ENCODE results near the gene SLC6A1.

Gene SLC6A1

DNA sequence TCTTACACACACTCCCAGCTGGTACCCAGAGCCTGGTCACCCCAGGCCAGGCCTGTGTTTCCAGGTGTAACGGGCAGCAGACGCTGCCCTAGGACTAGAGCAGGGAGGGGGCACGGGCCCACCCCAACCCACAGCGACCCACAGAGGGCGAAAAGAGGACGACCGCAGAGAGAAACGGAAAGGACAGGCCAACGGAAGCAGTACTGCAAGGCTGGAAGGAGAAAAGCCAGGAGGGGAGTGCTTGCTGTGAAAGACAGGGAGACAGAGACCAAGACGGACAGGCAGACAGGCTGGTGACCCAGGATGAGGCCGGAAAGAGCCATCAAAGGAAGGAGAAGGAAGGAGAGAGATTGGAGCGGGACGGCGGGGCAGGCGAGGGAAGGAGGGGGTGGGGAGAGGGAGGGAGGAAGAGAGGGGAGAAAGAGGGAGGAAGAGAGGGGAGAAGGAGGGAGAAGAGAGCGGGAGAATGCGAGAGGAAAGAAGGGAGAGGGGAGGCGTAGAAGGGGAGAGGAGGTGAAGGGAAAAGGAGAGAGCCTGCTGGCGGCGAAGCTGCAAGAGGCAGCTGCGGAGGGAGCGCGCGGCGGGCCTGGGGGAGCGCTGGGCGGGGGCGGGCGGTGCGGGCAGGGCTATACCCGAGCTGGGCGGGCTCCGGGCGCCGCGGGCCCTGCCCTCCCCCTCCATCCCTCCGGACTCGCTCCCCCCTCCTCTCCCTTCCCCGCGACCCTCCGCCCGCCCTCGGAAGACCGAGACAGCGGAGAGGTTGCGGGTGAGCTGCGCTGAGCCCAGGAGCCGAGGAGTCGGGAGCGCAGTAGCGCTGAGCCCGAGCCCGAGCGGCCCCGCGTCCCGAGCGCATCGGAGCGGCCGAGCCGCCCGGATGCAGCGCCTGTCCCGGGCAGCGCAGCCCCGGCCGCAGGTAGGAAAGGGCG lies at the start of gene SLC6A1:
Gene SLC6A1 (plus strand): TSS at position 732 of the 926 bp plus-strand sequence. CDS start 24,464 bp downstream, outside the sequence.
- Histone ChIP-seq H3K27ac (no peak within 1 kb of the TSS), H3K4me3 (ENCODE audit: low read depth, low read length) (peak within 1 kb of the TSS; percentile 53), H3K9me3 (ENCODE audit: severe bottlenecking) (no peaks in the 10 kb centered on the region), H3K27me3 (ENCODE audit: insufficient read depth, low read depth, severe bottlenecking) (peaks cover 28% of the 10 kb centered on the region), H3K36me3 (no peaks in the 10 kb centered on the region)
- peak; percentile 78 for DNase-seq
- TF ChIP-seq, protein P1, sequence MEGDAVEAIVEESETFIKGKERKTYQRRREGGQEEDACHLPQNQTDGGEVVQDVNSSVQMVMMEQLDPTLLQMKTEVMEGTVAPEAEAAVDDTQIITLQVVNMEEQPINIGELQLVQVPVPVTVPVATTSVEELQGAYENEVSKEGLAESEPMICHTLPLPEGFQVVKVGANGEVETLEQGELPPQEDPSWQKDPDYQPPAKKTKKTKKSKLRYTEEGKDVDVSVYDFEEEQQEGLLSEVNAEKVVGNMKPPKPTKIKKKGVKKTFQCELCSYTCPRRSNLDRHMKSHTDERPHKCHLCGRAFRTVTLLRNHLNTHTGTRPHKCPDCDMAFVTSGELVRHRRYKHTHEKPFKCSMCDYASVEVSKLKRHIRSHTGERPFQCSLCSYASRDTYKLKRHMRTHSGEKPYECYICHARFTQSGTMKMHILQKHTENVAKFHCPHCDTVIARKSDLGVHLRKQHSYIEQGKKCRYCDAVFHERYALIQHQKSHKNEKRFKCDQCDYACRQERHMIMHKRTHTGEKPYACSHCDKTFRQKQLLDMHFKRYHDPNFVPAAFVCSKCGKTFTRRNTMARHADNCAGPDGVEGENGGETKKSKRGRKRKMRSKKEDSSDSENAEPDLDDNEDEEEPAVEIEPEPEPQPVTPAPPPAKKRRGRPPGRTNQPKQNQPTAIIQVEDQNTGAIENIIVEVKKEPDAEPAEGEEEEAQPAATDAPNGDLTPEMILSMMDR (IDR thresholded peaks at IDR 0.05; ENCODE audit: low read depth, low read length), result peak; percentile 70

DNA sequence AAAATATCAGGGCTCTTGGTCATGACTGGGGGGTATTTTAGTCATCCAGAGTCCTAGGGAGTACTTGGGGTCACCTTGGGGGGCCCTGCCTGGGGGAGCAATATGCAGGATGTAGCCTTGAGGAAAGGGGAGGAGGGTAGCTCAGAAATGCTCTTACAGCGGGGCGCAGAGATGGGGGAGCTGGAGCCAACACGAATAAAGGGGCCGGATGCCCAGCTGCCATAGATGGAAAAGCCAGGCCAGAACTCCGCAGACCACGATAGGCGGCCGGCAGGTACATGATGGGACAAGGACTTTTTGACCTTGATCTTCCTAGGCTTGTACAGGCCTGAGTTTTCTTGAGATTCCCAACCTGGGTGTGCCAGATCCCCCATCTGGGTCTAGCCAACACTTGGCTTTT lies 47.7 kb upstream of the SLC6A1 start:
- H3K27me3 ChIP-seq (ENCODE audit: insufficient read depth, low read depth, severe bottlenecking), result no peaks in the 10 kb centered on the region
- TF ChIP-seq, protein P1 (IDR thresholded peaks at IDR 0.05; ENCODE audit: low read depth, low read length), result no peak
- DNase-seq, result no peak
- H3K4me3 ChIP-seq (ENCODE audit: low read depth, low read length), result no peak overlapping the region
- H3K27ac ChIP-seq, result no peak overlapping the region
- no peaks in the 10 kb centered on the region for H3K36me3 ChIP-seq
- peaks cover 7% of the 10 kb centered on the region for H3K9me3 ChIP-seq (ENCODE audit: severe bottlenecking)

DNA sequence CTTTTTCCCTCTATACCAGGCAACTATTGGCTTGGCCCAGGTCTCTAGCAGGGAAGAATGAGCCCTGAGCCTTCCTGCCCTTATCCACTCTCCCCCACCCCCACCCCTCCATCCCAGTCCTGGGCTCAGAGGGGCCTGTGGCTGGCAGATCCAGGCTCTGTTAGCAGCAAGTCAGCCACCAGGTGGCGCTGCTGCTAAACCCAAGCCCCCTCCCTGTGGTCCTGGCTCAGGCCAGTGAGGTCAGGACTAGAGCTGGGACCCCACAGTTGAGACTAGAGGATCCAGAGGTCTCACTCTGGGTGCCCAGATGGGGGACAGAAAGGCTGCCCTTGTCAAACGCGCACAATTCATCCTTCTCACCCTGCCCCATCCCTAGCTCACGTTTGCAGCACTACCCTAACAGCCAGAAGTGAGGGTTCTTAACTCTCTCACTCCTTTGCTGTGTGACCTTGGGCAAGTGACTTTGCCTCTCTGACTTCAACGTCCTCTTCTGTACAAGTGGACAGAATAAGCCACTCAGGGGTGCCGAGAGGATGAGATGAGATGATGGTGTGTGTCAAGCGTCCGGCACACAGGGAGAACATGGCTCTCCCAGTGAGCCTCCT lies 46.8 kb upstream of the SLC6A1 start:
- Histone ChIP-seq H3K27ac (no peak overlapping the region), H3K27me3 (ENCODE audit: insufficient read depth, low read depth, severe bottlenecking) (no peaks in the 10 kb centered on the region), H3K36me3 (no peaks in the 10 kb centered on the region), H3K4me3 (ENCODE audit: low read depth, low read length) (no peak overlapping the region), H3K9me3 (ENCODE audit: severe bottlenecking) (peaks cover 7% of the 10 kb centered on the region)
- TF ChIP-seq, protein P1 (IDR thresholded peaks at IDR 0.05; ENCODE audit: low read depth, low read length), result peak; percentile 90
- DNase-seq, result peak; percentile 77

DNA sequence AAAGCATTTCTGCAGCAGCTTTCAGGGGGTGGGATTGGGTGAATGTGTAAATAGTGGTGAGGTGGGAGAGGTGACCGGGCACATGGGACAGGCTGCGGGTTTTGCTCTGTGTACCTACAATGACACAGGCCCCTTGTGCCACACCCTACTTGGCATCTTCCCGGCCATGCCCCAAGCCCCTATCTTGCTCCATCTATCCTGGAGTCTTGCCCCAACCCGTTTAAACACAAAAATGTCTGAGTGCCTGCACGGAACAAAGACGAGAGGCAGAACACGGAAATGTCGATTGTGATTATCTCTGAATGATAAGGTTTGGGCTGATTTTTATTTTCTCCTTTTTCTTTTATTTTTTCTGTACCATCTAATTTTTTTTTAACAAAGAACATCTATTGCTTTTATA lies 46.0 kb upstream of the SLC6A1 start:
- TF ChIP-seq, protein P1 (IDR thresholded peaks at IDR 0.05; ENCODE audit: low read depth, low read length), result no peak
- no peak for DNase-seq
- no peak overlapping the region for H3K27ac ChIP-seq
- H3K36me3 ChIP-seq, result no peaks in the 10 kb centered on the region
- H3K9me3 ChIP-seq (ENCODE audit: severe bottlenecking), result peaks cover 7% of the 10 kb centered on the region
- H3K4me3 ChIP-seq (ENCODE audit: low read depth, low read length), result no peak overlapping the region
- no peaks in the 10 kb centered on the region for H3K27me3 ChIP-seq (ENCODE audit: insufficient read depth, low read depth, severe bottlenecking)

DNA sequence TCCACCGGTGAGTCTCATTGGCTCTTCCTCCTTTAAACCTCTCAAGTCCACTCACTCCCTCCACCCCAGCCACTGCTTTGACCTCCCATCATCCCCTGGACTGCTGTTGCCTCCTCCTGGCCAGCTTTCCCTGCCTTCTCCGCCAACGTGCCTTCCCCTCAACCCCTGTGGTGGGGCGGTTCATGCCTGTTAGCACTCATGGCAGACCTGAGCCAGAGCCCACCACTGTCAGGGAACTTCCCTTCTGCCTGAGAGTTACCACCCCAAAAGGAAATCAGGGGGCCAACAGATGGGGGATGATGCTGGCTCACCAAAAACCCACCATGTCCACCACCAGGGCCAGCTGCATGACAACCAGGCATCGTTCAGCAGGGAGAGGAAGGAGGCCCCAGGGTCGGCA lies 44.2 kb upstream of the SLC6A1 start:
- Histone ChIP-seq H3K9me3 (ENCODE audit: severe bottlenecking) (no peaks in the 10 kb centered on the region), H3K36me3 (no peaks in the 10 kb centered on the region), H3K27me3 (ENCODE audit: insufficient read depth, low read depth, severe bottlenecking) (no peaks in the 10 kb centered on the region), H3K4me3 (ENCODE audit: low read depth, low read length) (no peak overlapping the region), H3K27ac (no peak overlapping the region)
- no peak for DNase-seq
- TF ChIP-seq, protein P1 (IDR thresholded peaks at IDR 0.05; ENCODE audit: low read depth, low read length), result no peak
